Thoracic aorta endothelial cell (primary cell): Measurements from ENCODE around the gene CSNK2A1. TPM values are rescaled to one million over a fixed set of nuclear protein-coding genes. Genes with fewer than 3 reads are reported as not detected.

Experiments used
- small RNA-seq: library from RNA; depleted of rRNA; stranded (forward); fragments of <200 nt; gene quantifications from one replicate; pipeline ENCODE3, GENCODE V24; 2012
- total RNA-seq: library from RNA; depleted of rRNA; stranded (reverse); fragments of >200 nt; gene quantifications from 2 replicates; pipeline ENCODE4 v1.2.3, GENCODE V29; 2012

Gene CSNK2A1
- total RNA-seq, result 203 and 263 TPM in 2 replicates

GRCh38 chr20:543369-544152, at the start of gene CSNK2A1:
Gene CSNK2A1, minus strand, starts transcription at chr20:543790. Its CDS starts 35,239 bp downstream, at chr20:508551.

GRCh38 chr20:462199-462991, 81.2 kb downstream of the CSNK2A1 start, which contains the start of gene TBC1D20:
Gene TBC1D20, minus strand, starts transcription at chr20:462533. Its CDS starts 128 bp downstream, at chr20:462405.

Small RNAs within 50 kb of the gene (small RNA-seq; reads per million reads assigned to genes)
- not detected for gene RF00019

Other genes starting within 250 kb of the CSNK2A1 start
- 14.9 and 15.3 TPM in 2 replicates for gene ZCCHC3, start 246.2 kb downstream of the CSNK2A1 start, total RNA-seq
- gene SOX12, start 218.2 kb downstream of the CSNK2A1 start, total RNA-seq, result 9.3 and 10.8 TPM in 2 replicates
- 29.0 and 41.0 TPM in 2 replicates for gene NRSN2, start 196.7 kb downstream of the CSNK2A1 start, total RNA-seq
- 52.1 and 65.8 TPM in 2 replicates for gene TRIB3, start 163.0 kb downstream of the CSNK2A1 start, total RNA-seq
- 55.2 and 62.1 TPM in 2 replicates for gene RBCK1, start 135.5 kb downstream of the CSNK2A1 start, total RNA-seq
- gene TBC1D20, start 81.3 kb downstream of the CSNK2A1 start, total RNA-seq, result 27.4 and 28.3 TPM in 2 replicates
- 0.13 and 0.14 TPM in 2 replicates for gene TCF15, start 66.5 kb upstream of the CSNK2A1 start, total RNA-seq
- 38.2 and 46.2 TPM in 2 replicates for gene SRXN1, start 109.4 kb upstream of the CSNK2A1 start, total RNA-seq
- not detected in 2 replicates for gene SCRT2, start 132.0 kb upstream of the CSNK2A1 start, total RNA-seq
- gene SLC52A3, start 224.7 kb upstream of the CSNK2A1 start, total RNA-seq, result 0.07 TPM in 1 of 2 replicates, not detected in the other